GM23248 (cell line): ENCODE measurements around the gene CELF1.

Experiments
- EZH2 ChIP-seq: fragments of 200-600 bp; sonication (generic); IDR thresholded peaks from 2 replicates; pipeline ENCODE4 v1.6.1; 2018; ENCODE audit warnings: antibody characterized with exemption, mild to moderate bottlenecking; ENCODE audit not compliant: insufficient read depth, poor library complexity, severe bottlenecking
- EZH2phosphoT487 ChIP-seq: fragments of 200-600 bp; sonication (generic); IDR thresholded peaks from 2 replicates; pipeline ENCODE4 v1.6.1; 2018; ENCODE audit warnings: antibody characterized with exemption, moderate library complexity, mild to moderate bottlenecking, low read depth; ENCODE audit not compliant: insufficient read depth

DNA sequence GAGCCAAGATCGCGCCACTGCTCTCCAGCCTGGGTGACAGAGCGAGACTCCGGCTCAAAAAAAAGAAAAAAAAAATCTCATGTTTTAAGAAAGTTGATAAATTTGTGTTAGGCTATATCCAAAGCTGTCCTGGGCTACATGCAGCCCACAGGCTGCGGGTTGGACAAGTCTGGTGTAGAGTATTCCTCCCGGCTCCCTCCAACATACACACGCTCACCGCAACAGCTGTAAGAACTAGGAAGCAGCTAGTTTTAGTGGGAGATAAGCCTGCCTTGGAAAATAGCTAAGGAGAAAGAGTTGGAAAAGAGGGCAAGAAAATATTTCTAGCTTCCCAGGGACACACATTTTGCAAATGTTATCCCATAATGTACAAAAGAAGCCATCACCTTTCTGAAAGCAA is 46.6 kb downstream of the CELF1 start:
- TF ChIP-seq EZH2phosphoT487 (no peak), EZH2 (no peak)
